Measurements from ENCODE around the gene ADCY7.

Gene ADCY7

GRCh38 chr16:50289950-50290764, 23.8 kb downstream of the ADCY7 start:
- DNase-seq = no peak
- Histone ChIP-seq H3K27ac (ENCODE audit: low read length) (no peak overlapping the region), H3K36me3 (replicated peaks; ENCODE audit: insufficient read depth, low read length) (no peaks in the 10 kb centered on the region), H3K27me3 (replicated peaks; ENCODE audit: insufficient read depth, low read length) (no peaks in the 10 kb centered on the region), H4K20me1 (ENCODE audit: insufficient read depth, low read length) (no peaks in the 10 kb centered on the region), H3K79me2 (ENCODE audit: low read length) (peaks cover 46% of the 10 kb centered on the region), H3F3A (ENCODE audit: insufficient read depth, low read length) (no peaks in the 10 kb centered on the region), H3K4me2 (ENCODE audit: low read depth, low read length) (no peak overlapping the region), H3K9me2 (replicated peaks; ENCODE audit: insufficient read depth, low read length) (no peaks in the 10 kb centered on the region), H3K9ac (ENCODE audit: low read length) (no peak overlapping the region), H3K9me3 (replicated peaks; ENCODE audit: insufficient read depth, low read length) (no peaks in the 10 kb centered on the region), H3K4me1 (ENCODE audit: low read length) (no peaks in the 10 kb centered on the region), H3K4me3 (ENCODE audit: low read length) (no peak overlapping the region), H2AFZ (ENCODE audit: low read length) (no peak overlapping the region)
- TF ChIP-seq CTCF (IDR thresholded peaks at IDR 0.05; ENCODE audit: low read length) (no peak), EZH2 (optimal IDR thresholded peaks at IDR 0.05; ENCODE audit: low read depth, low read length) (no peak), EZH2phosphoT487 (IDR thresholded peaks at IDR 0.05; ENCODE audit: low read length) (no peak)

- H3K9me2 ChIP-seq (replicated peaks; ENCODE audit: insufficient read depth, low read length) = no peaks in the 10 kb centered on the region
- H2AFZ ChIP-seq (ENCODE audit: low read length) = no peak overlapping the region
- H3F3A ChIP-seq (ENCODE audit: insufficient read depth, low read length) = no peaks in the 10 kb centered on the region
- no peak for DNase-seq
- no peaks in the 10 kb centered on the region for H4K20me1 ChIP-seq (ENCODE audit: insufficient read depth, low read length)
- no peak overlapping the region for H3K4me2 ChIP-seq (ENCODE audit: low read depth, low read length)
- no peaks in the 10 kb centered on the region for H3K9me3 ChIP-seq (replicated peaks; ENCODE audit: insufficient read depth, low read length)
- no peak overlapping the region for H3K27ac ChIP-seq (ENCODE audit: low read length)
- H3K9ac ChIP-seq (ENCODE audit: low read length) = no peak overlapping the region
- H3K4me1 ChIP-seq (ENCODE audit: low read length) = no peaks in the 10 kb centered on the region
- H3K27me3 ChIP-seq (replicated peaks; ENCODE audit: insufficient read depth, low read length) = no peaks in the 10 kb centered on the region
- TF ChIP-seq EZH2phosphoT487 (IDR thresholded peaks at IDR 0.05; ENCODE audit: low read length) (no peak), CTCF (IDR thresholded peaks at IDR 0.05; ENCODE audit: low read length) (no peak), EZH2 (optimal IDR thresholded peaks at IDR 0.05; ENCODE audit: low read depth, low read length) (no peak)
- peaks cover 39% of the 10 kb centered on the region for H3K79me2 ChIP-seq (ENCODE audit: low read length)
- H3K4me3 ChIP-seq (ENCODE audit: low read length) = no peak overlapping the region
- H3K36me3 ChIP-seq (replicated peaks; ENCODE audit: insufficient read depth, low read length) = no peaks in the 10 kb centered on the region
Observed at GRCh38 chr16:50290856-50291255, 24.5 kb downstream of the ADCY7 start.

GRCh38 chr16:50291719-50292565, 25.6 kb downstream of the ADCY7 start:
- Histone ChIP-seq H2AFZ (ENCODE audit: low read length) (no peak overlapping the region), H3K9ac (ENCODE audit: low read length) (no peak overlapping the region), H3K4me2 (ENCODE audit: low read depth, low read length) (no peak overlapping the region), H3K27me3 (replicated peaks; ENCODE audit: insufficient read depth, low read length) (no peaks in the 10 kb centered on the region), H3K27ac (ENCODE audit: low read length) (no peak overlapping the region), H3K9me2 (replicated peaks; ENCODE audit: insufficient read depth, low read length) (no peaks in the 10 kb centered on the region), H4K20me1 (ENCODE audit: insufficient read depth, low read length) (no peaks in the 10 kb centered on the region), H3F3A (ENCODE audit: insufficient read depth, low read length) (no peaks in the 10 kb centered on the region), H3K9me3 (replicated peaks; ENCODE audit: insufficient read depth, low read length) (no peaks in the 10 kb centered on the region), H3K79me2 (ENCODE audit: low read length) (peaks cover 28% of the 10 kb centered on the region), H3K4me1 (ENCODE audit: low read length) (no peaks in the 10 kb centered on the region), H3K4me3 (ENCODE audit: low read length) (no peak overlapping the region), H3K36me3 (replicated peaks; ENCODE audit: insufficient read depth, low read length) (no peaks in the 10 kb centered on the region)
- TF ChIP-seq CTCF (IDR thresholded peaks at IDR 0.05; ENCODE audit: low read length) (no peak), EZH2 (optimal IDR thresholded peaks at IDR 0.05; ENCODE audit: low read depth, low read length) (no peak), EZH2phosphoT487 (IDR thresholded peaks at IDR 0.05; ENCODE audit: low read length) (no peak)
- DNase-seq = no peak

Data from MM.1S (cell line).